ENCODE measurements around the gene C12orf76.

DNA sequence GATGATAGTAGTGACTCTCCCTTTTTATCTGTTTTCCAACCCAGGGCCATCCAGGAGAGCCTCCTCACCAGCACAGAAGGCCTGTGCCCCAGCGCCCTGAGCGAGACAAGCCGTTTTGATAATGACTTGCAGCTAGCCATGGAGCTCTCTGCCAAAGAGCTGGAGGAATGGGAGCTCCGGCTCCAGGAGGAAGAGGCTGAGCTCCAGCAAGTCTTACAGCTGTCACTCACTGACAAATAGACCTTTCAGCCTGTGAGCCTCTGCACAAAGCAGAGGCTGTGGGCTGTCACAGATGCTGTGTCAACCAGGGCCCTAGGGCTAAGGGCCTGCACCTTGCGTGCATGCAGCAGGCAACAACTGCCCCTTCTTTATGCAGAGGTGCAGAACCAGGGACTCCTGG, 11.0 kb downstream of the C12orf76 start:
- no peak for TF ChIP-seq CTCF (IDR thresholded peaks at IDR 0.05)
- TF ChIP-seq POLR2A (IDR thresholded peaks at IDR 0.05), result no peak

Data from breast epithelium (tissue), 3 donors.